ENCODE data around the gene TSSK6.

DNA sequence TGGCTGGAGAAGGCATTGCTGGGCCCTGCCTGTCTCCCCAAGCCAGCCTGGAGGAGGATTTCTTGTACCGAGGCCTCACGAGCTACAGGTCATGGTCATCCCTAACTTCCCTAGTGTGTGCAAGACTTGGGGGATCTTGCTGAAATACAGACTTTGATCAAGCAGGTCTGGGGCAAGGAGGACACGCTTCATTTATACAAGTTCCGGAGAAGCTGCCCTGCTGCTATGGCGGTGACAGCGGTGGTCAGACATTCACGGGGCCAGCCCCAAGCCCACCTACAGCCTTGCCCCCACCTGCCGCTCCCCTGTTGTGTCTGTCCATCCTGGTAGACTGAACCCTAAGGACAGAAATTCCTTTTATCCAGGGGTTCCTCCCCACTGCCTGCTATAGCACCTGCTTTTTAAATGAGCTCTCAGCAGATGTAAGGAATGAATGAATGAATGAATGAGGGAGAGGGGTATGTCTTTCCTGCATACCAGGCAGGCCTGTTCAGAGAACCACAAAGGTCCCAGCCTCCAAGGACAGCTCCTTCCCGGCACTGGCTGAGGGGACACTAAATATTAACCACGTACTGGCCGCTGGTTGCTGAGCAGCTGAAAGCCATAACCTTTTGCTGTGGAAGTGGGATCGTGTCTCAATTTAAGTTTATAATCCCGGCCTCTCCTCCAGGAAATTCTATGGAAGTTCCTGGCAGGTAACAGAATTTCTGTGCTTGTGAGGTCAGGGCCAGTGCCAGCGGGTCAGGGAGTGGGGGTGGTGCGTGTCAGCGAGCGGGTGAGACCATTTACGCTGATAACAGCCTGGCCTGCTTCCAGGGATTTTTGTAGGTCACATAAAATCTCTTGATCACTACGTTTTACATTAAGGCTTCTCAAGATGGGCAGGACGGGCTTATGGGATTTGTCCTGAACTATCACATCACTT lies 27.1 kb downstream of the TSSK6 start:
- TF ChIP-seq, protein P1, sequence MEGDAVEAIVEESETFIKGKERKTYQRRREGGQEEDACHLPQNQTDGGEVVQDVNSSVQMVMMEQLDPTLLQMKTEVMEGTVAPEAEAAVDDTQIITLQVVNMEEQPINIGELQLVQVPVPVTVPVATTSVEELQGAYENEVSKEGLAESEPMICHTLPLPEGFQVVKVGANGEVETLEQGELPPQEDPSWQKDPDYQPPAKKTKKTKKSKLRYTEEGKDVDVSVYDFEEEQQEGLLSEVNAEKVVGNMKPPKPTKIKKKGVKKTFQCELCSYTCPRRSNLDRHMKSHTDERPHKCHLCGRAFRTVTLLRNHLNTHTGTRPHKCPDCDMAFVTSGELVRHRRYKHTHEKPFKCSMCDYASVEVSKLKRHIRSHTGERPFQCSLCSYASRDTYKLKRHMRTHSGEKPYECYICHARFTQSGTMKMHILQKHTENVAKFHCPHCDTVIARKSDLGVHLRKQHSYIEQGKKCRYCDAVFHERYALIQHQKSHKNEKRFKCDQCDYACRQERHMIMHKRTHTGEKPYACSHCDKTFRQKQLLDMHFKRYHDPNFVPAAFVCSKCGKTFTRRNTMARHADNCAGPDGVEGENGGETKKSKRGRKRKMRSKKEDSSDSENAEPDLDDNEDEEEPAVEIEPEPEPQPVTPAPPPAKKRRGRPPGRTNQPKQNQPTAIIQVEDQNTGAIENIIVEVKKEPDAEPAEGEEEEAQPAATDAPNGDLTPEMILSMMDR (IDR thresholded peaks at IDR 0.05; ENCODE audit: poor library complexity), result no peak
- TF ChIP-seq EZH2 (IDR thresholded peaks at IDR 0.05; ENCODE audit: borderline replicate concordance), result no peak

Data from hepatocyte (in vitro differentiated cells).